ENCODE data around the gene MEOX2.

DNA sequence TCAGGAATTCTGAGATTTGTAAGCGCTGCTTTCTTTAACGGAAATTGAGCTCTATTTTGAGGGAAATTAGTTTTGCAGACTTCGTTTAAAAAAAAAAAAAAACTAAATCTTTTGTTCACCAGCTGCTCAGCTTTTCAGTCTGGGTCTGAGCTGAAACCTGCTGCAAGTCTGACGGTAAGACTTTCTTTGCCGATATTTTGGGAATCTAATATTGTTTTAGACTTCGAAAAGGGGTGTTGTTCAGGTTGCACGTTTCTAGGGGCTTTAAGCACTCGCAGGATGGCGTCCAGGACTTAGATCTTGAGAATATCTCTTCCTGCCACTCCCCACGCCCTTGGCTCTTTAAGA lies 1.8 kb upstream of the MEOX2 start:
- TF ChIP-seq, protein P1, sequence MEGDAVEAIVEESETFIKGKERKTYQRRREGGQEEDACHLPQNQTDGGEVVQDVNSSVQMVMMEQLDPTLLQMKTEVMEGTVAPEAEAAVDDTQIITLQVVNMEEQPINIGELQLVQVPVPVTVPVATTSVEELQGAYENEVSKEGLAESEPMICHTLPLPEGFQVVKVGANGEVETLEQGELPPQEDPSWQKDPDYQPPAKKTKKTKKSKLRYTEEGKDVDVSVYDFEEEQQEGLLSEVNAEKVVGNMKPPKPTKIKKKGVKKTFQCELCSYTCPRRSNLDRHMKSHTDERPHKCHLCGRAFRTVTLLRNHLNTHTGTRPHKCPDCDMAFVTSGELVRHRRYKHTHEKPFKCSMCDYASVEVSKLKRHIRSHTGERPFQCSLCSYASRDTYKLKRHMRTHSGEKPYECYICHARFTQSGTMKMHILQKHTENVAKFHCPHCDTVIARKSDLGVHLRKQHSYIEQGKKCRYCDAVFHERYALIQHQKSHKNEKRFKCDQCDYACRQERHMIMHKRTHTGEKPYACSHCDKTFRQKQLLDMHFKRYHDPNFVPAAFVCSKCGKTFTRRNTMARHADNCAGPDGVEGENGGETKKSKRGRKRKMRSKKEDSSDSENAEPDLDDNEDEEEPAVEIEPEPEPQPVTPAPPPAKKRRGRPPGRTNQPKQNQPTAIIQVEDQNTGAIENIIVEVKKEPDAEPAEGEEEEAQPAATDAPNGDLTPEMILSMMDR (IDR thresholded peaks at IDR 0.05) = no peak
- no peak for TF ChIP-seq EZH2 (IDR thresholded peaks at IDR 0.05)
- no peak for TF ChIP-seq EZH2phosphoT487 (IDR thresholded peaks at IDR 0.05)
